ENCODE measurements around the gene BRAT1.

The BRAT1 gene

GRCh38 chr7:2495418-2496299, 59.7 kb downstream of the BRAT1 start:
- DNase-seq (ENCODE audit: low read depth): no peak

- no peak for DNase-seq (ENCODE audit: low read depth)
Observed at GRCh38 chr7:2494191-2495130, 60.9 kb downstream of the BRAT1 start.

GRCh38 chr7:2493205-2494164, 61.8 kb downstream of the BRAT1 start:
- DNase-seq (ENCODE audit: low read depth): no peak

- no peak for DNase-seq (ENCODE audit: low read depth)
Observed at GRCh38 chr7:2492038-2492437, 63.3 kb downstream of the BRAT1 start.

- DNase-seq (ENCODE audit: low read depth): no peak
Observed at GRCh38 chr7:2490181-2490651, 65.1 kb downstream of the BRAT1 start.

- no peak for DNase-seq (ENCODE audit: low read depth)
Observed at GRCh38 chr7:2488681-2489080, 66.6 kb downstream of the BRAT1 start.

GRCh38 chr7:2488272-2488645, 67.1 kb downstream of the BRAT1 start:
- DNase-seq (ENCODE audit: low read depth): no peak
